Neural cell (in vitro differentiated cells): Measurements from ENCODE around the gene BRDT. TPM values are rescaled to one million over a fixed set of nuclear protein-coding genes. Genes with fewer than 3 reads are reported as not detected.

Experiments used
- H2AFZ ChIP-seq: fragments of 200-600, 300-800 bp; sonication (generic), shearing (Covaris generic); 2 replicates; pipeline ENCODE4 v1.6.0; 2014; ENCODE audit warnings: low read depth, mild to moderate bottlenecking, antibody characterized with exemption, low read length, moderate library complexity
- H3F3A ChIP-seq: fragments of 200-600 bp; shearing (Covaris generic); 2 replicates; pipeline ENCODE4 v1.6.1; 2016; ENCODE audit warnings: mild to moderate bottlenecking, moderate library complexity, mixed read lengths, antibody characterized with exemption, low read length; ENCODE audit not compliant: insufficient read depth, poor library complexity, severe bottlenecking
- H3K27ac ChIP-seq: fragments of 200-600, 300-800 bp; sonication (generic), shearing (Covaris generic); 2 replicates; pipeline ENCODE4 v1.5.1; 2014; ENCODE audit warnings: mild to moderate bottlenecking, low read length, moderate library complexity
- H3K27me3 ChIP-seq: fragments of 300-800, 200-600 bp; sonication (generic), shearing (Covaris generic); 2 replicates; pipeline ENCODE4 v1.6.0; 2014; ENCODE audit warnings: mild to moderate bottlenecking, low read depth, low read length, moderate library complexity; ENCODE audit not compliant: insufficient read depth
- H3K36me3 ChIP-seq: fragments of 300-800, 200-600 bp; sonication (generic), shearing (Covaris generic); 2 replicates; pipeline ENCODE4 v1.5.1; 2014; ENCODE audit warnings: mild to moderate bottlenecking, antibody characterized with exemption, low read length, moderate library complexity; ENCODE audit not compliant: insufficient read depth
- H3K4me2 ChIP-seq: fragments of 300-800, 200-600 bp; sonication (generic), shearing (Covaris generic); 2 replicates; pipeline ENCODE4 v1.6.0; 2014; ENCODE audit warnings: mild to moderate bottlenecking, low read length
- H3K4me3 ChIP-seq: fragments of 300-800, 200-600 bp; sonication (generic), shearing (Covaris generic); 2 replicates; pipeline ENCODE4 v1.5.1; 2014; ENCODE audit warnings: mild to moderate bottlenecking, low read length, moderate library complexity
- H3K79me2 ChIP-seq: fragments of 200-600 bp; shearing (Covaris generic); replicated peaks from 2 replicates; pipeline ENCODE4 v1.6.0; 2014; ENCODE audit warnings: mild to moderate bottlenecking, low read length, moderate library complexity; ENCODE audit not compliant: insufficient read depth
- H3K9ac ChIP-seq: fragments of 300-800, 200-600 bp; sonication (generic), shearing (Covaris generic); 2 replicates; pipeline ENCODE4 v1.6.1; 2016; ENCODE audit warnings: mild to moderate bottlenecking, low read length, mixed read lengths
- H3K9me2 ChIP-seq: fragments of 200-600 bp; shearing (Covaris generic); 2 replicates; pipeline ENCODE4 v1.6.1; 2016; ENCODE audit warnings: mild to moderate bottlenecking, low read length, mixed read lengths; ENCODE audit not compliant: insufficient read depth
- H3K9me3 ChIP-seq: fragments of 200-600, 300-800 bp; sonication (generic), shearing (Covaris generic); 2 replicates; pipeline ENCODE4 v1.6.1; 2016; ENCODE audit warnings: mild to moderate bottlenecking, mixed run types, low read length, moderate library complexity, mixed read lengths
- H4K20me1 ChIP-seq: fragments of 200-600 bp; shearing (Covaris generic); 2 replicates; pipeline ENCODE4 v1.6.1; 2016; ENCODE audit warnings: mild to moderate bottlenecking, mixed run types; ENCODE audit not compliant: insufficient read depth
- EP300 ChIP-seq: fragments of 450-650 bp; conservative IDR thresholded peaks from 2 replicates; pipeline ENCODE4 v1.6.1; 2014; ENCODE audit warnings: antibody characterized with exemption, mild to moderate bottlenecking, moderate library complexity; ENCODE audit not compliant: poor library complexity, severe bottlenecking
- EZH2 ChIP-seq: fragments of 200-600, 300-800 bp; shearing (Covaris generic), sonication (generic); IDR thresholded peaks from 2 replicates; pipeline ENCODE4 v1.6.1; 2014; ENCODE audit warnings: antibody characterized with exemption, low read length, borderline replicate concordance, mild to moderate bottlenecking; ENCODE audit not compliant: insufficient read depth, poor library complexity, severe bottlenecking
- MXI1 ChIP-seq: fragments of 450-650 bp; conservative IDR thresholded peaks from 2 replicates; pipeline ENCODE4 v1.6.1; 2014; ENCODE audit warnings: antibody characterized with exemption, mild to moderate bottlenecking; ENCODE audit not compliant: poor library complexity, severe bottlenecking
- POLR2AphosphoS5 ChIP-seq: IDR thresholded peaks from 2 replicates; pipeline ENCODE4 v1.6.1; 2012
- RAD21 ChIP-seq: fragments of 450-650 bp; conservative IDR thresholded peaks from 2 replicates; pipeline ENCODE4 v1.6.1; 2014; ENCODE audit warnings: antibody characterized with exemption, mild to moderate bottlenecking, moderate library complexity
- SMC3 ChIP-seq: fragments of 450-650 bp; conservative IDR thresholded peaks from 2 replicates; pipeline ENCODE4 v1.6.1; 2014; ENCODE audit warnings: antibody characterized with exemption, mild to moderate bottlenecking, moderate library complexity; ENCODE audit not compliant: poor library complexity
- TAF1 ChIP-seq: IDR thresholded peaks from 2 replicates; pipeline ENCODE4 v1.6.1; 2012; ENCODE audit warnings: low read depth
- polyA plus RNA-seq: library from polyadenylated mRNA; depleted of rRNA; stranded (reverse); fragments of >200 nt; gene quantifications from 2 replicates; pipeline ENCODE4 v1.2.3, GENCODE V29; 2014
- TF ChIP-seq, protein P1 (sequence below): IDR thresholded peaks from 2 replicates; pipeline ENCODE4 v1.6.1; 2012; ENCODE audit warnings: borderline replicate concordance
- TF ChIP-seq, protein P2 (sequence below): fragments of 450-650 bp; IDR thresholded peaks from 2 replicates; pipeline ENCODE4 v1.5.1; 2014; ENCODE audit warnings: antibody characterized with exemption, mild to moderate bottlenecking, moderate library complexity; ENCODE audit not compliant: poor library complexity, severe bottlenecking

Gene BRDT
- polyA plus RNA-seq, 1 donor from 2014 or later: not detected

DNA sequence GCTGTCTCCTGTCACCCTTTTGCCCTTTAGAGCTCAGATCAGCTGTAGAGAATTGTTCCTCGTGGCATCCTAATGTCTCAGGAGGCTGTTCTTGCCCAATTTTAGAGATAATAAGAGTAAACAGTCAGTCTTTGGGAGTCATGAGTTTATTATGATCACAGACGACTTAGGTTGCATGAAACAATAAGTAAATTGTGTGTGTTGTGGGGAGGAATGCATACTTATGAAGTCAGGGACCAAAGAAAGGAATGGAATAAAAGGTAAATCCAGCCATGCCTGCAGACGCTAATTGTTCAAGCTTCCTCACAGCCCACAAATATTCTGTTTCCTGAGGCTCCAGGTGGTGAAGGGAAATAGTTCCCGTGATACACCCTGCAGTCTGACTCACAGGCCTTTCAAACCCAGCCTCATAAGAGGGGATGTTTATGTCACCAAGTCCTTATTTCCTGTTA lies 81.5 kb downstream of the BRDT start:
- Histone ChIP-seq H3K4me3 (peak overlapping the region; percentile 90), H3K9ac (peak overlapping the region; percentile 67), H3K36me3 (no peaks in the 10 kb centered on the region), H3K4me2 (no peak overlapping the region), H3K27me3 (peaks cover 5% of the 10 kb centered on the region), H4K20me1 (no peaks in the 10 kb centered on the region), H3K79me2 (no peaks in the 10 kb centered on the region), H3K9me2 (no peaks in the 10 kb centered on the region), H3K27ac (no peak overlapping the region), H2AFZ (peak overlapping the region; percentile 83), H3K9me3 (no peaks in the 10 kb centered on the region), H3F3A (no peaks in the 10 kb centered on the region)
- TF ChIP-seq MXI1 (no peak), RAD21 (no peak), POLR2AphosphoS5 (no peak), TAF1 (no peak), SMC3 (no peak), EZH2 (no peak), EP300 (no peak)
- TF ChIP-seq, protein P1, sequence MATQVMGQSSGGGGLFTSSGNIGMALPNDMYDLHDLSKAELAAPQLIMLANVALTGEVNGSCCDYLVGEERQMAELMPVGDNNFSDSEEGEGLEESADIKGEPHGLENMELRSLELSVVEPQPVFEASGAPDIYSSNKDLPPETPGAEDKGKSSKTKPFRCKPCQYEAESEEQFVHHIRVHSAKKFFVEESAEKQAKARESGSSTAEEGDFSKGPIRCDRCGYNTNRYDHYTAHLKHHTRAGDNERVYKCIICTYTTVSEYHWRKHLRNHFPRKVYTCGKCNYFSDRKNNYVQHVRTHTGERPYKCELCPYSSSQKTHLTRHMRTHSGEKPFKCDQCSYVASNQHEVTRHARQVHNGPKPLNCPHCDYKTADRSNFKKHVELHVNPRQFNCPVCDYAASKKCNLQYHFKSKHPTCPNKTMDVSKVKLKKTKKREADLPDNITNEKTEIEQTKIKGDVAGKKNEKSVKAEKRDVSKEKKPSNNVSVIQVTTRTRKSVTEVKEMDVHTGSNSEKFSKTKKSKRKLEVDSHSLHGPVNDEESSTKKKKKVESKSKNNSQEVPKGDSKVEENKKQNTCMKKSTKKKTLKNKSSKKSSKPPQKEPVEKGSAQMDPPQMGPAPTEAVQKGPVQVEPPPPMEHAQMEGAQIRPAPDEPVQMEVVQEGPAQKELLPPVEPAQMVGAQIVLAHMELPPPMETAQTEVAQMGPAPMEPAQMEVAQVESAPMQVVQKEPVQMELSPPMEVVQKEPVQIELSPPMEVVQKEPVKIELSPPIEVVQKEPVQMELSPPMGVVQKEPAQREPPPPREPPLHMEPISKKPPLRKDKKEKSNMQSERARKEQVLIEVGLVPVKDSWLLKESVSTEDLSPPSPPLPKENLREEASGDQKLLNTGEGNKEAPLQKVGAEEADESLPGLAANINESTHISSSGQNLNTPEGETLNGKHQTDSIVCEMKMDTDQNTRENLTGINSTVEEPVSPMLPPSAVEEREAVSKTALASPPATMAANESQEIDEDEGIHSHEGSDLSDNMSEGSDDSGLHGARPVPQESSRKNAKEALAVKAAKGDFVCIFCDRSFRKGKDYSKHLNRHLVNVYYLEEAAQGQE: no peak
- TF ChIP-seq, protein P2, sequence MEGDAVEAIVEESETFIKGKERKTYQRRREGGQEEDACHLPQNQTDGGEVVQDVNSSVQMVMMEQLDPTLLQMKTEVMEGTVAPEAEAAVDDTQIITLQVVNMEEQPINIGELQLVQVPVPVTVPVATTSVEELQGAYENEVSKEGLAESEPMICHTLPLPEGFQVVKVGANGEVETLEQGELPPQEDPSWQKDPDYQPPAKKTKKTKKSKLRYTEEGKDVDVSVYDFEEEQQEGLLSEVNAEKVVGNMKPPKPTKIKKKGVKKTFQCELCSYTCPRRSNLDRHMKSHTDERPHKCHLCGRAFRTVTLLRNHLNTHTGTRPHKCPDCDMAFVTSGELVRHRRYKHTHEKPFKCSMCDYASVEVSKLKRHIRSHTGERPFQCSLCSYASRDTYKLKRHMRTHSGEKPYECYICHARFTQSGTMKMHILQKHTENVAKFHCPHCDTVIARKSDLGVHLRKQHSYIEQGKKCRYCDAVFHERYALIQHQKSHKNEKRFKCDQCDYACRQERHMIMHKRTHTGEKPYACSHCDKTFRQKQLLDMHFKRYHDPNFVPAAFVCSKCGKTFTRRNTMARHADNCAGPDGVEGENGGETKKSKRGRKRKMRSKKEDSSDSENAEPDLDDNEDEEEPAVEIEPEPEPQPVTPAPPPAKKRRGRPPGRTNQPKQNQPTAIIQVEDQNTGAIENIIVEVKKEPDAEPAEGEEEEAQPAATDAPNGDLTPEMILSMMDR: no peak

- Histone ChIP-seq H3F3A (no peaks in the 10 kb centered on the region), H3K4me2 (no peak overlapping the region), H3K27ac (no peak overlapping the region), H4K20me1 (no peaks in the 10 kb centered on the region), H3K9me3 (no peaks in the 10 kb centered on the region), H3K9ac (no peak overlapping the region), H2AFZ (no peak overlapping the region), H3K36me3 (no peaks in the 10 kb centered on the region), H3K9me2 (no peaks in the 10 kb centered on the region), H3K79me2 (no peaks in the 10 kb centered on the region), H3K4me3 (no peak overlapping the region), H3K27me3 (peaks cover 5% of the 10 kb centered on the region)
- TF ChIP-seq, protein P1: no peak
- no peak for TF ChIP-seq EP300
- TF ChIP-seq MXI1: no peak
- no peak for TF ChIP-seq TAF1
- TF ChIP-seq POLR2AphosphoS5: no peak
- TF ChIP-seq EZH2: no peak
- TF ChIP-seq SMC3: no peak
- no peak for TF ChIP-seq RAD21
- TF ChIP-seq, protein P2: no peak
Observed at GRCh38 chr1:92031281-92032110, 82.3 kb downstream of the BRDT start.
